ENCODE results near the gene NOTCH2NLA.
"Not testable (repeated sequence)": the region's sequence is repeated elsewhere in the genome, so short reads cannot be mapped to it uniquely, and the experiment has no call there.

Gene NOTCH2NLA

DNA sequence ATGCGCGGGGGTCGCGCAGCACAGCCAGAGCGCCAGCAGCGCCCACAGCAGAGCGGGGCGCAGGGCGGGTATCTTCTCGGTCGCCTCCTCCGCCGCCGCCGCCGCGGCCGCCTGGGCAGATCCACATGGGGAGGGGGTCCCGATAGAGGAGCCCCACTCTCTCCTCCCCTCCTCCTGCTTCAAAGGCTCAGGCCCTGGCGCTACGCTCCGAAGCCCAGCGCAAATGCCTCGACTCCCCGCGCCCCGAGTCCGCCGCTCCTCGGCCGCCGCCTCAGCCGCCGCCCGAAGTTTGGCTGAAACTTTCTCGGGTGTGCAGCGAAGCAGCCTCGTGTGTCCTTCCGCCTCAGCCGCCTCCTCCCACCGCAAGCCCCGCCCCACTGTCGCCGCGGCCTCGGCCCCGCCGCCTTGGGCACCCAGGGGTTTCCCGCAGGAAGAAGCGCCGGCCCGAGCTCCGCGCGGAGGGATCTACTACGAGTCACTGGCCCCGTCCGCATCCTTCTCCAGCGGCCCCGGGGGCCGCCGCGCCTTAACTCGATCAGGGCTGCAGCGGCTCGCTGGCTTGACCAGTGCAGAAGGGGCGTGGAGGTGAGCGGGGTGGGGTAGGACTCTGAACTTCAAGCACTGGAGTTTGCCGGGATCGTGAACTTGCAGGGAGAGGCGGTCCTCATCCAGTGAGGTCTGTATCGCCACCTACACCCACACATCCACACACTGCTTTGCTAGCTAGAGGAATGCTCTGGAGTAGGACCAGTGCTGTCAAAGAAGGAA, at the start of gene NOTCH2NLA:
TSS of gene NOTCH2NLA (minus strand) at position 312 of the 768 bp plus-strand sequence. CDS start 39,684 bp downstream, outside the sequence.
- not testable (repeated sequence) for DNase-seq

DNA sequence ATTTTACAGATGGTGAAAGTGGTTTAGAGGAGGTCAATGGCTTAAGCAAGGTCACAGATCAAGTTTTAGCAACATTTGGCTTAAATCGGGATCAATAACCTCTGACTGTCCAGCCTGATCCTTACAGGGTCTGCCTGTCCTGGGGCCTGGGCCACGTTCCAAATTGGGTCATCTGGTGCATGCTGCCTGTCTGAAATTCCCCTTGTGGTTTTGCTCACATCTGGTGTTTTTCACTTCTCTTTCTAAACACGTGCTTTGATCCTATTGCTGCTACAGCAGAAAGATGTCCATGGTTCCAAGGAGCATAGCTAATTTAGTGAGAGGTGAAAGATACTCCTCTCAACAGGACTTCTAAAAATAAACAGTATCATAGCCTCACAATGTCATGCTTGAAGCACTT, 49.5 kb upstream of the NOTCH2NLA start:
- DNase-seq, result not testable (repeated sequence)

DNA sequence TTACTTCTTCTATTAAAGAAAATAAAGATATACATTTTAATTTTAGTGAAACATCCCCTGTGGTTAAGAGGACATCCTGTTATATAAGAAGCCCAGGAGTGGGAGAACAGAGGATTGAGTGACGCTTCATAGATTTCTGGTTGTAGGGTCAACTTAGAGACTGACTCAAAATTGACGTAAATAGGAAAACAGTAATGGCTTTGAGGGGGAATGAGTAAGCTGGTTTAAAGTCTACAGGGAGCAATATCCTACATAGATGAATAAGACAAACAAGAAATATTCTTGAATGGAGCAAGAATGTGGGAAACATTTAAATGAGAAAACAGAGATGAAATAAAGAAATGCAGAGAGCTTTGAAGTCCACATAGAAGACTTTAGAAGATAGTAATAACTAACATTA, 48.3 kb upstream of the NOTCH2NLA start:
- not testable (repeated sequence) for DNase-seq

DNA sequence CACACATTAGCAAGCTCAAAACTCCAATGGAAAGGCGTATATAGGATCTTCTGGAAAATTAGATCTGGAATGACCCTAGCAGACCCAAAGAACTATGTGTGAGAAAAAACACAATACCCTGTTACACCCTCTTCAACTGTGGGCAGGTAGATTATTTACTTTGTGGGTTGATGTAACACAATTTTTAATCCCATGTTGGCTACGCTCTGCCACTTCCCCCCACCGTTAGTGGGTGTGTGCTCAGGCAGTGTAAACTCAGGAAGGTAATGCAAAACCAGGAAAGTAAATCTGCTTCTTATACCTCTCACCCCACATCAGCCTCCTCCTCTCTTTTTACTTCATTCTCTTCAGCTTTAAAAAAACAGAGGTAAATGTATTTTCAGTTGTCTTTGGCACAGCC, 45.3 kb upstream of the NOTCH2NLA start:
- not testable (repeated sequence) for DNase-seq

DNA sequence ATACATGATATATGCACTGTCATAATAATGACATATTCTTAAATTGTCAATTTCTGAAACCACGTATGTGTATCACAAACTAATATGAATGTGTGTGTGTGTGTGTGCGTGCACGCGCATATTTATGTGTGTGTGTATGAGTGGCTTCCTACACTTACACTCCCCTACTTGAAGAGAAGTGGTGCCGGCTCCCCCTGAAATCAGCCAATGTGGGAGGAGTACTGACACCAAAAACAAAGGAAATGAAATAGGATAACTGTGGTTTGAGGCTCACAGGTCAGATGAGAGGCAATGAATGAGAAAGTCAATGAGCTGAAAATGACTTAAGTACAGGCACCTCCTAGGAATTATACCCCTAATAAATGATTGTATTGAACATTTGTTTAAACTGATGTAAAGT, 44.4 kb upstream of the NOTCH2NLA start:
- DNase-seq, result not testable (repeated sequence)

DNA sequence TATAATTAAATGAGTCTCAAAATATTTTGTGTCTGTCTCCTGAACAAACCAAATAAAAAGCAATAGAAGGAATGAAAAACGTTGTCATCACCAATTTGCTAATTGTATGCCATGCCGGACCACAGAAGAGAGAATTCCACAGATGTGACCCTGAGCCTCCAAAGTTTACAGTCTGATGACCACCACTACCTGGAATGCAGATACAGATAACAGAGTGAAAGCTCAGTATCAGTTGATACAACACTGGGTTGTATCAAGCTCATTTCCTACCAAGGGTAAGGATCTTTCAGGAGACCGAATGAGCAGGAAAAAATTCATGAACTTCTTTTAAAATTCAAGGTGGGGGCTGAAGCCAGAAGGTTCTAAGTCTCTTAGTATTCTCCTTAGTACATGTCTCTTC, 43.9 kb upstream of the NOTCH2NLA start:
- not testable (repeated sequence) for DNase-seq

DNA sequence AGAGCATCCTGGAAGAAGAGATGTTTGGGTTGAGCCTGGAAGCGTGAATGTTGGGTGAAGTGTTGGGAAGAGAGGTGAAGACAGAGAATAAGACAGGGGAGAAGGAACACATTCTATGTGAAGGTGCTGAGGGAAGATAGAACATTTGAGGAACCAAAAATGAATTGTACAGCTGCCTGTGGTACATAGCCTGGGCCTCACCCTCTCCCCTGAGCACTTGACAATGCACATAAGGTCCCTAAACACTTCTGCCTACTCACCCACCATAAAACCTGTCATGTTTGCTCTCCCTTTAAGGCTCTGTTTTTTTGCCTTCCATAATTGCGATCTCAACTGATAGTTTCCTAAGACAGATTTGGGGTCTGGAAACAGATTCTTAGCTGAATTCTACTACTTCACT, 43.2 kb upstream of the NOTCH2NLA start:
- DNase-seq, result not testable (repeated sequence)

DNA sequence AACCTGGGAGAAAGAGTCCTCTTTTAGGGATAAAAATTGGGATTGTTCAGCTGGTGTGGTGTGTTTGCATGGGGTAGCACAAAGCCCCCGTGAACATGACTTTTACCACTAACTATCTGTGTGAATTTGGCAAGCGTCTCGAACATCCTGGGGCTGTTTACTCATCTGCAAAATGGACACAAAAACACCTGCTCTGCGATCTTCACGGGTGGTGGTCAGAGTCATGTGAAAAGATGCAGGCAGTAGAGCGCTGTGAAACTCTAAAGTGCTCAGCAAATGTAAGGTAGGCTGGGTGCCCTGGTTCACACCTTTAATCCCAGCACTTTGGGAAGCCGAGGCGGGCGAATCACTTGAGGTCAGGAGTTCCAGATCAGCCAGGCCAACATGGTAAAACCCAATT, 41.3 kb upstream of the NOTCH2NLA start:
- not testable (repeated sequence) for DNase-seq

DNA sequence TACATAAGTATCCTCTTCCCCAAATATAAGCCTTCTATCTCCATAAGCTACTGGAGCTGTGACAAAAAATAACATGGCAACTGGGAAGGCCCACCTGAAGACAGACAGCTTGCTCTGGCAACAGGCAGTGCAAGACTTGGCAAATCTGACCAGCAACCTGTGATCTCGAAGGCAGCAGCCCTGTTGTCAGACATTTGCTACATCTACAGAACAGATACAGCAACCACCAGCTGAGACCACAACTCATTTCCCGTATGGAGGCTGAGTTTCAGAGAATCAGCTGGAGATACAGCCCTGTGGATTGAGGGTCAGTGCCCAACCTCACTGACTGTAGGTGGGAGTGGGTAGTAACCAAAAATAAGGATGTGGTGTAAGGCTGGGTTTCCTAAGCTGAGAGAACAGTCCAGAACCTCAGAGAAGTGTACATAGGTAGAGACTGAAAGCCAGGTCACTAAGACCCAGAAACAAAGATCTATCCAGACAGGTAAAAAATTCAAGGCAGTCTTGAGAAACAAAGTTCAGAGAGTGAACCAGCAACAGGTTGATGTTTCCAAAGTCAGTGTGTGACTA, 37.4 kb upstream of the NOTCH2NLA start:
- not testable (repeated sequence) for DNase-seq

DNA sequence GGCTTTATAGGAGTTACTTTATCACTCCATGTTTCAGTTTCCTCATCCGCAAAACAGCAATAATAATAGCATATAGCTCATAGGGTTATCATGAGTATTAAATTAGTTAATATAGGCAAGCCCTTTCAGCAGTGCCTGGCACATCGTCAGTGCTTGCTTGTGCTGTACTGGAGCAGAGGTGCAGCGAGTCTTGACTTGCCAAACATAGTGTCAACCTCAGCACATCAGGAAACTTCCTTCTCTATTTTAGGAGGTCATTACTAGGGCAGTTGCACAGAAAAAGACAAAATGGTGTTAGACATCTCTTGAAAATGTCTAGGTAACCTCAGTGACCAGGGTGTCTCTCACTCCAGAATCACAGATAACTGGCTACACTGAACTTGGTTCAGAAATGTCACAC, 35.9 kb upstream of the NOTCH2NLA start:
- DNase-seq, result not testable (repeated sequence)

DNA sequence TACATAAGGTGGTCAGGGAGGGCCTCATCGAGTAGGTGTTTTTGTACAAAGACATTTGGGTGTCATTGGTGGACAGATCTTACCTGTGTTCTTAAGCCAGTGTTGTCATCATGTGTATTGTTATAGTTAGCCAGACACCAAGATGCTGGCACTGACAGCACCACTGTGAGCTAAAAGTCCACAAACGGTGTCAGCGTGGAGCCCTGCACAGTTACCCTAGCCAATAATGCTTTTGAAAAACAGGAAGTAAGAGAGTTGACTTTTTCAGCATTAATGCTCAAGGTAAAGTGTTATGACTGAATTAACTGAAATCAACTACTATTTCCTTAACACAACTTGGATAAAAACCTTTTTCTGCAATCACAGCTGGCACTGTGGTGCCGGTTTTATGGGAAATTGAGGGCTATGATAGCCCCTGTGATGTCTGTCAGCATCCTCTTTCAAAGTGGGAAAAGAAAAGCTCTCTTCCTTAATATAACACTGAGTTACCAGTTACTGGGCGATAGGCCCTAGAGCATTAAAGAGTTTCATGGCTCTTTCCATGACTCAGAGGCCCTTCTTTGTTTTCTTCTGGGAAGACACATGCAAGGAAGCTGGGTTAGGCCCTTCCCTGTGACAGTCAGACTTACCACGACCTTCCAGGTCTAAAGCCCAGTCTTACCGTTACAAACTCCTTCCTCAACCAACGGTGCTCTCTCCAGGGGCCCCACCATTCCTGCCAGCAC, 31.3 kb upstream of the NOTCH2NLA start:
- not testable (repeated sequence) for DNase-seq

DNA sequence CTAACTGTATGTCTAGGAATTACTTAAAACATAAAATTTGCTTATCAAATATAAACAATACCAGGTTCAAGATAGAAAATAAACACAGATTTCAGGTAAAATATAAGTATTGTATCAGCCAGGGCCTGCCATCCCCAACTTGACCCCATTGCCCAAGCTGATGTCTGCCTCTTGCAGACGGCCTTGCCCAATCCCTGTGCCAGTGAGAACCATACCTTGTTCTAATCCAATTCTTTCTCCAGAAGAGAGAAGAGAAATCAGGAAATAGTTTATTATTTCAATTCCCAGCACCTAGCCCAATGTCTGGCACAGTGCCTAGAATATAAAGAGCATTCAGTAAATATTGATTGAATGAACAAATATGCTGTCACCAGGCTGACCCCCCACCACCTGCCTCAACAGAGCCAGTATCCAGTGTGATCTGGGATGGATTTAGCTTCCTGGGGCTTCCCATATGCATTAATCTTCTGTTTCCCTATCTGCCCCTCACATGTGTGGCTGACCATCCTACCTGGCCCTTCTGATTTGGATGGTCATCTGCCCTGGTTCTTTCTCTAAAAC, 29.3 kb upstream of the NOTCH2NLA start:
- DNase-seq, result not testable (repeated sequence)

DNA sequence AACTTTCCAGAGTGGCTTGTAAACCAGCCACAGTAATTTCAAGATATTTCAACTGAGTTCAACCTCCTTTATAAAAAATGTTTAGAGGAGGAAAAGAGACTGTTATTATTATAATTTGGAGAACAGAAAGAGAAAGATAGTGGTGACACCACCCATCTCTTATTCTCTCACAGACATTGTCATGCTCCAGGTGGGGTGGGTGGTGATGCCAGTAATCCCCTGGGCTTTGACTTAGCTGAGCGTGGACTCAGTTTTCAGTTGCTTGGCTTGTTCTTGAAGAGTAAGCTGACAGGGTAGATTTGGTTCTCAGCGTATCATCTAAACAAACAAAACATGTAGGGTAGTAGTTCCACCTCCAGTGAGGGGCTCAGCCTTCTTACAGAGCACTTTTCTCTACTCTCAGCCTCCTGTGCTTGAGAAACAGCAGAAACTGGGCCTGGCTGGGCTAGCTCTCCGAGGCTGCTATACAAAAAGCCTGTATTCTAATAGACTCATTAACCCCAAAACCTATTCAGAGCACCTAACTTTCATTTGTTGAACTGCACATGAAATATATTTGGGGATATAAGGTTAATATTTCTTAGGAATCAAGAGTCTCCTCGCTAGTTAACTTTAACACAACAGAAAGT, 25.9 kb upstream of the NOTCH2NLA start:
- DNase-seq, result not testable (repeated sequence)

DNA sequence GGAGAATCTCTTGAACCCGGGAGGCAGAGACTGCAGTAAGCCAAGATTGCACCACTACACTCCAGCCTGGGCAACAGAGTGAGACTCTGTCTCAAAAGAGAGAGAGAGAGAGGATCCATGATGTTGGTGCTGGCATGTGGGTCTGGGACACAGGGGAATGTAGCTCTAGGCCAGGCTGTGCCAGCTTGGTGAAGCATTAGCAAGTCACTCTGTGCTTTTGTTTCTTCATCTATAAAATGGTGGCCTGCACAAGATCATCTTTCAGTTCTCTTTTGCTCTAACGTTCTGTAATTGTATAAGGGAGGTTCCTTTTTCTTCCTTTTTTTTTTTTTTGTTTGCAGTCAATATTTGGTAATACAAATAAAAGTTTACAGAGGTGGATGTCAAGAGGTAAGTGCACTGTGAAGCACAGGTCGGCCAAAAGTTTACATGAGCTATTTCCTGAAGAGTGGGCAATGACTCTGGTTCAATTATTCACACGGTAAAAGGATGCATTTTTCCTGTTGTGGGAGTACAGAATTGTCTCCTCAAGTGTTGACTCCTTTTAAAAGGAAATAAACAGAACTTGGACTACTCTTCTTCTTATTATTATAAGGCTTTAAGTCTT, 24.5 kb upstream of the NOTCH2NLA start:
- not testable (repeated sequence) for DNase-seq

DNA sequence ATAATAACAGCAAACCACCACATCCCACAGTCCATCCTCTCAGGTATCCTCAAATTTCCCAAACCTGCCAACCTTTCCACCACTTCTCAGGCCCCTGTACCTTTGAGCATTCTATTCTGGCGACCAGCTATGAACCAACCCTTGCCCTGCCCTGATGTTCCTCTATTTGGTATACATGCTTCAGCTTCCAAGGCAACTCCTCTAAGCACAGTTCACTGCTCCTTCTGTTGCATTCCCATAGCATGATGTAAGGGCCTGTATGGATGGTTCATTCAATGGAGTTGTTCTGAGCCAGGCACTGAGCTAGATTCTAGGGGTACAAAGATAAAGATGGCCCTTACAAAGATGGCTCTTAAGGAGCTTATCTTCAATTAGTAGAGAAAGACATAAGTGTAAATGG, 22.7 kb upstream of the NOTCH2NLA start:
- DNase-seq, result not testable (repeated sequence)

DNA sequence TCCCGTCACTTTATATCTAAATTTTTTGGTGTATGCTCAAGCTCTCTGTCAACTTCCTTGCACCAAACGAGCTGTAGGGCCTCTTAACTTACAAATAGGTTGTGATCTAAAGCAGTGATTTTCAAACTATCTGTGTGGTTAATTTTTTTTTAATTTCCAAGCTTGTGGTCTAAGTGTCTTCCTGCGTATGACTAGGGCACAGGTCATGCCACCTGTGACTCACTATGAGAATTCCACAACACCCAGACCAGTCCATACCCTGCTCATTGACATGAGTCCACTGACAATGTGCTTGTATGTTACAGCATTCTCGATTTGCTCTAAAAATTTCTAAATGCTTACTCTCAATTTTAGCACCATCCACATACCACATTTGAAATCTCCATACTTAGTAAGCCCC, 19.8 kb upstream of the NOTCH2NLA start:
- not testable (repeated sequence) for DNase-seq

DNA sequence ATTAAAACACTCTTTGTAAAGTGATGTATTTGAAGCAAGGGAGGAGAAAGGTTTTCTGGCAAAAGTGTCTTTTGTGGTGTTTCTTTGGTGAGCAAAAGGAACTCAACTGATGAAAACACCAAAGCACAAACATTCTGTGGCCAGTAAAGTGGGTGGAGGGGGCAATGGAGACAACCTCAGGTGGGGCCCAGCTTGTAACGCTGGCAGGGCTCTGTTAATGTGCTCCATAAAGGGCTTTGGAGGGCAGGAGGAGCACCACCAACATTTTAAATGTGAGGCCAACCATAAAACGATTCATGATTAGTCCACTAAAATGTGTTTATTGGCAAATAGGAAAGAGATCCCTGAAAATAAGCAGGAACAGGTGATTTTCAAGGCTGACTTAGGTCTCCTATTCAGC, 7.8 kb upstream of the NOTCH2NLA start:
- not testable (repeated sequence) for DNase-seq

DNA sequence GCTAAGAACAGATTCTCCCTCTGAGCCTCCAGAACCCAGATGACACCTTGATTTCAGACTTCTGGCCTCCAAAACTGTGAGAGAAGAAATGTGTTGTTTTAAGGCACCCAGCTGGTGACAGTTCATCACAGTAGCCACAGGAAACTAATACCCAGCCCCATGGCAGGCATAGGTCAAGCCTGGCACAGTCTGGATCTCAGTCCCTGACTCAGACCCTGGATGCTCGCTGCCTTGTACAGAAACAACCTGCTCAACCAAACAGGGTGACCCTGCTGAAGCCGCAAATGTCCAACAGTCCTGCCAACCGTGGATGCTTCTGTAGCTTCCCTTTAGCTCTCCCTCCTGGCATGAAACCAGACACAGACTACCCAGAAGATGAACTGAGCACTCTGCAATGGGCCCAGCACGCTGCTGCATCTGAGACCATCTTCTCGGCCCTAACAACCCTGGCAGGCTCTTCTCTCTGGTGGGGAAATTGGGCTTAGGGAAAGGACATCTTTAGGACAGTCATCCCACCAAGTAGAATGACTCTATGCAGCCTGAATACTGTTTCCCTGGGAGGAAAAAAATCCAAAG, 7.3 kb upstream of the NOTCH2NLA start:
- DNase-seq, result not testable (repeated sequence)

DNA sequence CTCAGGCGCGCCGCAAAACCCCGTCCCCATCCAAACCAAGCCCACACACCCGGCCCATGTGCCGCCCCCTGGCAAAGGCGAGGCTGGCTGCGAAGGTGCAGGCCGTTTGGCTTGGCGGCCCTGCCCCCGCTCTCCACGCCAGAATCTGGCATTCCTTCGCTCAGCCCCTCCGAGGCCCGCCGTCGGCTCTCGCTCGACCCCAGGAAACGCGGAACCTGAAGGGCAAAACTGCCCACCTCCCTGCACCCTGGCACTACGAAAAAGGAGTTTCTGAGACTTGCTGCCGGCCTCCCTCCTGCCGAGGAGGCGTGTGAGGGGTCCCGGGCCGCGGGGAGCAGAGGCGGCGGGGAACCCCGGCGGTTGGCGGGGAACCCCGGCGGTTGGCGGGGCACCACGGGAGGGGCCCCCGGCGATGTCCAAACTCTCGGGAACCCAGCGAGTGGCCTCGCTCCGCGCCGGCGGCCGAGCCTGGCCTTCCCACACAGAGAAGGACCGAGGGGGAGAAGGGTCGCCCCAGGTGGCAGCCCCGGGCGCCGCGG, 608 bp downstream of the NOTCH2NLA start:
- DNase-seq, result not testable (repeated sequence)

DNA sequence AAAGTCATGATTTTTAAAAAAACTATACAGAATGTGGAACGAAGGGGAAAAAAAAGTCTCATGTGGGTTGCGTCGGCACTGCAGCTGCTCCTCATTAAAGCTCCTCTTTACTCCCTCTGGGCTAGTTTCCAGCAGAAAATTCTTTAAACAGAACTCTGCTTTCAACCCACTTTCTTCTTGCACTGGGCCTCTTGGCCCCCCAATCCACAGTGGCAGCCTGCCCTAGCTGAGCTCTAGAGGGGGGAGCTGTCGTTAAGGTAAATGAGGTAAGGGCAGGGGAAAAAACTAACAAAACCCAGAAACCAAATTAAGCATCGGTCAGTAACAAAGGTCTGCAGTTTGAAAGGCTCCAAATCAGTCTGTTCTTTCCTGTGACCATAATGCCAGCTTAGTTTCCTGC, 54.3 kb downstream of the NOTCH2NLA start:
- DNase-seq, result not testable (repeated sequence)

DNA sequence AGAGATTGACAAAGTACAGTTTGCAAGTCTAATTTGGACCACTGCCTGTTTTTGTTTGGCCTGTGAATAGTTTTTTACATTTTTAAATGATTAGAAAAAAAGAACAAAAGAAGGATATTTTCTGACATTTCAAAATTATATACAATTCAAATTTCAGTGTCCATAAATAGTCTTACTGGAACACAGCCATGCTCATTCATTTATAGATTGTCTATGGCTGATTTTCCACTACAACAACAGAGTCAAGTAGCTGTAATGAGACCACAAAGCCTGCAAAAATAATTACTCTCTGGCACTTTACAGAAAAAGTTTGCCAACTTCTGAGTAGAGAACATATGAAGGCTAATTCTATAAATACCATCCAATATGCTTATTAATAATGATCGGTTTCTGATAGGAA, 61.1 kb downstream of the NOTCH2NLA start:
- DNase-seq, result not testable (repeated sequence)

DNA sequence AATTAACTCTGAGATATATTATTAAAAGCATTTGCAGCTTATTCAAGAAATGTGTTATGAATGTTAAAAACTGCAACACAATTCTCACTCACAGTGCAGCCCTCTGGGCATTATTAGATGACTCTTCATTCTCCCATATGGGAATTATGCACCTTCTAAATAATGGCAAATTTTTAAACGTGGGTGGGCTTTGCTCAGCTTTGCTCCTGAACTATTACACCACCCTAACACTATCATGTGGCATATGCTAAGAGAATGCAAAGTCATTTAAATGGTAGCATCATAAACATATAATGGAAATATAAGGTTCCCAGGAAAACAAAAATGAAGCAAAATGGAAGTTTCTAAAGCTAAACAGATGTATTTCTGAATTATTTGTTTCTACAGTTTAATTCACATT, 61.5 kb downstream of the NOTCH2NLA start:
- DNase-seq, result not testable (repeated sequence)
